Measurements from ENCODE around the gene PELI1.
"Not testable (repeated sequence)": the region's sequence is repeated elsewhere in the genome, so short reads cannot be mapped to it uniquely, and the experiment has no call there.

Gene PELI1

DNA sequence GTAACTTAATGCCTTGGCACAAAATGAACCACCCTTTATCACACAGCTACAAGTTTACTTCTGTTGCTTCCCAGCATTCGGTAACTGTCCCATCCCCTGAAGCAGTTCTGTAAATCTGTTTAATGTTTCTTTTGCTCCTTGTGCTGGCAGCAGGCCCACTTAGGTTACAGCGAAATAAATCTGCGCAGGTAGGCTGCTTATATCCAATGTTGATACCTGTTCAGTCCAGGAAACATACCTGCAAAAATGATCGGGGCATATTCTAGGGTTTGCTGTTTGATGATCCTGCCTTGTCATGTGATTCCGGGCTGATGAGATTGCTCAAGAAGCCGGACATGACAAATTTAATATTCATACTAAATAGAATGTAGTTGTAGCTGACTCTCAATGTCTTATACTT lies 23.3 kb downstream of the PELI1 start:
- no peak for DNase-seq

DNA sequence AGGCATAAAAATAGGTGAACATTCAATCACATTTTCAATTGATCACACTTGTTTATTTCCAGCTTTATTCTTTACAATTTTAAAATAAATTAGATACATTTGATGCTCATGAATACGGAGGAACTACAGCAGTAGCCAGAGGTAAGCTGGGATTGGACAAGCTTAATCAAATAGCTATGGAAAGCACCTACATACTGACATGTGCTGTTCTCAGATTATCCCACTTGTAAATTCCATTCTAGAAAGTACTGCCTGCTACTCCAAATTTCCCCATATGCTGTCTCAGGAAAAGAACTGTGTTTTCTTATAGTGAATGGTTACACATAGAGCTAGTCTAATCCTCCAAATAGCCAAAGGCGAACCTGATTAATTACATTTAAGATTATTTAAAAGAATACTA lies 24.2 kb downstream of the PELI1 start:
- no peak for DNase-seq

DNA sequence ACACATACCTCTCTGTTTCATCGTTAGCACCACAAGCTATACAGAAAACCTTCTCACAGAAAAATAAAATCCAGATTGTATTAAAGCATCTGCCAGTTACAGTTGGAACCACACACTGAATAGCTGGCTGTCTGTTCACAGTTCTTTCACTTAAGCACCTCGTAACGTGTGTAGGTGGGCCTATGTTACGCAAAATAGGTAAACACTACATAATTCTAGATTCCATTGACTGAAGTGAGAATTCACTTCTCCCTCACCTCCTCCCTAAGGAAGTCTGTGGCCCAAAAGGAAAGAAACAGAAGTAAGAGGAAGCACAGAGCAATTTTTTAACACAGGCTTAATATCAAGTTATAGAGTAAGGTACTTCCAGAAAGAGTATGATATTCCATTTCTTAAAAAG lies 24.9 kb downstream of the PELI1 start:
- DNase-seq = no peak

DNA sequence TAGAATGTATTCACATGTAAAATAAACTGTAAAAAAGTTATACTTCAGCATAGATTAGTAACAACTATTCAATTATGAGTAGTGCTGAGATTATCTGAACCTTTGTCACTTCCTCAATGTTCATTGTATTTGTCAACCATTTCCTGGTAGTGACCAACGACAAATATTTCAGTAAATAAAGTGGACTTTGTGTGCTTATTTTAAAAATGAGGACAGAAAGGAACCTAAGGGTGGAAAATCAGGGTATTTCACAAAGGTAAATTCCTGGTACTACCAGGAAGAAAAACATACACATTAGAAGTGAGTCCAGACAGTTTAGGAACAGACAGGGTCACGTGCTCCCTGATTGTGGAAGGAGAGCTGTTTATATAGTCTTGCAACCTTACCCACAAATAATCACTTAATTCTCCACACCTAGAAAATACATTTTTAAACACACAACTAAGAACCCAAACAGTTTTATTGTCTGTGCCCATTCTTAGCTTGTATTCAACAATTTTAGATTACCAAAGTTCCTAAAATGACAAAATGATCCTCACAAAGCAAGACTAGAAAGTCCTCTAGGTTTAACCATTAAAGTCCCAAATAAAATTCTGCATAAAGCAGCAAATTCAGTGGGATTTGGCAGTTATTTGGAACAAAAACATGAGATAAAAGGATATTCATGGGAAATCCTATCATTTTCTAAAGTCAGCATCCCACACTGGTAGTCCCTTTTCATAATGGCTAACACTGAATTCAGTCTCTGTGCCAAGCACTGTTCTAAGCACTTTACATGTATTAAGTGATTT lies 28.2 kb downstream of the PELI1 start:
- DNase-seq = no peak

DNA sequence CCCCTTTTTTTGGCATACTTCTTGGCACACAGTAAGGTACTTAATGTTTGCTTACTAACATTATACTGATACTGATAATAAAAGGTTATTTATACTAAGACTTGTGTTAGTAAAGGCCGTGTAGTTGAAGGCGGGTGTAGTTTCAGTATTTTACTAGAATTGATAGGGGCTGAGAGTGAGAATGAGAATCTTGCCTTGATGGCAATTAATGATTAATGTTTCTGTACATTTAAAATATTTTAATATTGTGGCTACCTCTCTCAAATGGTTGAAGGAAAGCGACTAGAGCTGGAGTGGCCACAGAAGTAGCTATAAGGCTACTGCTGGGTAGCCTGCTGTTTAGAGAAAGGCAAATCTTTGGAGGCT lies 29.3 kb downstream of the PELI1 start:
- DNase-seq = no peak

DNA sequence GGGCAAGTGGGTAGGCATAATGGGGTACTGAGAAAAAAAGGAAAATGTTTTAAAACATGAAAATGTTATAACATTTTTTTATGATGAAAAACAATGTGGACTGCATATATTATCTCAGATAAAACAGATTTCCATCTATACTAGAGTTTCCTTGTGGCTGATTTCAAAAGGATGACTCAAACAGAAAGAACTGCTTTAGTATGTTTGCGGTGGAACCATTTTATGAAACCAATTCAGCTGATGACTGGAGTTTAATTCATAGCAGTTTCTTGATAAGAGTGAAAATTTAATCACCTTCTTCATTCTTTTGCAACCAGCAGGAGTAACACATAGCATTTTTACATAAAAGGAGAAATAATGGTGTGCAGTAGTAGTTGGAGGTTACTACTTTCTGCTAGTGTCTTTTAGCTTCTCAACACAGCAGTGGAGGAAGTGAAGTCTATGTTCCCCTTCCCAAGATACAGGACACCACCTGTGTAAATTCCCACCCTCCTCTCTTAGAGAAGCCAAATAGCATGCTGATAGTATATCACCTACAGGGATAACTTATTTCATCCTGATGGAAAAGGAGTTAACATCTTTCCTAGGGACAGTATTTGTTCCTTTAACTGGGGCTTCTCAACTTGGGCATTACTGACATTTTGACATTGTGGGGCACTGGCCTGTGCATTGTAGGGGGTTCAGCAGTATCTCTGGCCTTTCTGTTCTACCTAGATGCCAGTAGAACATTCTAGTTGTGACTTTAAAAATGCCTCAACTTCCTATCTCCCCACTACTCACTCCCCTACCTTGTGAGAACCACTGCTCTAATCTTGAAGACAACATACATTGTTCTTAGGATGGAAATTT lies 29.9 kb downstream of the PELI1 start:
- DNase-seq = no peak

DNA sequence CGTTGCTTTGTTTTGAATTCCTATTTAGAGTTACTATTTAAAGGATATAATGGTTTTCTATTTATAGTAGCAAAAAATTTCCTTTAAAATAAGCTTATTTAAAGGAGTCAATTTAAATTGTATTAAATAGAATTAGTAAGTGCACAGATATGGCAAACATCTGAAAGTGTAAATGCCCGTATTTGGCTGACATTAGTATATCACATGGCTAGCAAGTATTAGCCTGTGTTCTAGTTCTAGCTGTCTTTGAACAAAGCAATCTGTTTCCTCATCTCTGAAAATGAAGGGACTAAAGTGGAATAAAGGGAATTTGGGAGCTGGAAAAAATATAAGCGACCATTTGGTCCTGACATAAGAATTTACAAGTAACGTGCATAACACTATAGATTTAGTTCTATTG lies 32.2 kb downstream of the PELI1 start:
- no peak for DNase-seq

DNA sequence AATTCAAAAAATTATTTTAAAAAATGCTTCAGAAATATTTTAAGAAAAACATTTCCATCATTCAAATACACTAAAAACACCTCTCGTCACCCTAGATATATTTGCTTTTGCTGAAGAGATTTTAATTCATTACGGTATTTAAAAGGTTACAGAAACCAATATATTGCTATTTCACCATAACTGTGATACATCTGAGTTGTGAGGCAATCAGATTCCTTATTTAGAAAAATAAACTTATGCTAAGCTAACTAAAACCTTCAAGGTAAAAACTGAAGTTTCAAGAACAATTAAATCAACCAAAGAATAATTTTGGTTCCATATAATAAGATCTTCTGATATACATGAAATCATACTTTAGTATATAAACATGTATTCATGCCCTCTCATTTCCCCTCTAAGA lies 32.8 kb downstream of the PELI1 start:
- DNase-seq = no peak

DNA sequence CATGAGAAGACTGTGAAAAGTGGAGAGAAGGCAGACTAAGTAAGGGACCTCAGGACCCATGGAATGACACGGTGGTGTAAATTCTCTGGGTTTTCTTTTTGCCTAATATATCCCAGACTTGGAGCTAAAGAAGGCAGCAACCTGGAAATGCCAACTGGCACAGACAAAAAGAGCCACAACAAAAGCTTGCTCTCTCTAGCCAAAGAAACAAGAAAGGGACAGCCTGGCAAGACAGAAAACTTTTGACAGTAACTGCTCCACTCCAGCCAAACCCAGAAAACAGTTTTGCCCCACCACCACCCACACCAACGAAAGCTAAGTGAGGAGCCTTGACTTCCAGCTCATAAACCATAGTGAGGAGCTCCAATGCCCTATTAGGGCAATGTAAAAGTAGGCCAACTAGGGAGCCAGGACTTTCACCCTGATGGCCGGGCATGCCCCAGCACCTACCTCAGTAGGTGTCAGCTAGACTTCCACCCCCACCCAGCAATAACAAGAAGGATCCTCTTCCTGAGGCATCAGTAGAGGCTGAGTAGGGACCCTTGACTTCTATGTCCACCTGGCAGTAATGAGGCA lies 35.5 kb downstream of the PELI1 start:
- no peak for DNase-seq

DNA sequence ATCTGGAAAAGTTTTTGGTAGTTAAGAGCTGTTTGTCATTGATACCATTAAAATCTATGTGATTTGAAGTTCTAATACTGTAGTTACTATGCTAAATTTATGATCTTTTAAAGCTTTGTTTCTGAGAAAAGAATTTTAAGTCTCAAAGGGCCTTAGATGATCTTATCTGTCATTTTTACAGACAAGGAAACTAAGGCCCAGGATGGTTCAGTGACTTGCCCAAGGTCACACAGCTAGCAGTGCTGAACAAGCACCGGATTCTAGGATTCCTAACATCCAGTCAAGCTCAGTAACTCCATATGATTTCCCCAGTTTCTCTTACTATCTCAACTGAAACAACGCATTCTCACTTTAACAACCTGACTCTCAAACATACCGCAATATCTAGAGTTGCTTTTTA lies 37.7 kb downstream of the PELI1 start:
- DNase-seq = no peak

DNA sequence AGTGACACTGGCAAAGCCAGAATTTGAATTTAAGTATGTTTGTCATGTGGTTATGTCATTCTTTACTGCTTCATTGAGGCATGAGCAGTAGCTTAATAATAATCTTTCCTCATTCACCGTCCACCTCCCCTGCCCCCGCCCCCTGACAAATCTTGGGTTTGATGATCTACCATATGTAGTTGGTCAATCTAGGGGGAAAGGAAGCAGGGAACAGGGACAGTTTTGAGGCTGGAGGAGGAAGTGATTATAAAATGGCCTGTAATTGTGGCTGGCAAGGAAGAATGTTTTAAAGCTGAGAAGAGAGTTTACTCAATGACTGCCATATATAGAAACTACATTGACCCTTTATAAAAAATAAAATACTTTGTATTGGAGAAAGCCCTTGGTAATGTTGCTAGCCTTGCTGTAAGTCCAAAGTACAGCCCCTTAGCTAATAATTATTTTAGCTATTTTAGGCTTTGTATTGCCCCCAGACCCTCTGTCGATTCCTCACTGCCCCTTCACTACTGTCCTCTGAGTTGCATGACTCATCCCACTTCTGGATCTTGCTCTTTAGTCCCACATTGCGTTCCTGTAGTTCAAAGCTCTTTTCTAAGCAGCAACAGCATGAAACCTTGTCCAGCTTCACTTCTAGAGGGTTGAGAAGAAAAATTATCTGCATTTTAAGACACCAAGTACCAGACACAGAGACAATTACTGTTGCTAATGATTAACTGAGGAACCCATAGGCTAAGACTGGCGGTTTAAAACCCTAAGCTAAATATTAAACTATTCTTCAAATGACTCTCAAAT lies 38.4 kb downstream of the PELI1 start:
- no peak for DNase-seq

DNA sequence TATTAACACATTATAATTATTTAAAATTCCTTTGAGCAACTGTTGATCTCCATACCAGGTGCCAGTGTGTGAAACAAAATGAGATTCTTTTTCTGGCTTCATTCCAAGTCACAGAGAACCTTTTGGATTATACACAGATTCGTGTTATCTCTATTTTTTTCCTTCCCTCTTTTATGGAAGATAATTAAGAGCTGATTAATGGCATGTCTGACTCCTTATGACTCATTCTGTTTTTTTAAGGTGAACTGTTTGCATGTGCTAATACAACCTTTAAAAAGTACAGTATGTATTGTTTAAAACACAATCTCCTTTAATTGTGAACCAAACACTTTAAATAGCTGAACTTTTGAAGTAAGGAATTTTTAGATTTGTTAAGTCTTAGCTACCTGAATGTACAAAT lies 39.3 kb downstream of the PELI1 start:
- DNase-seq = peak; percentile 93

DNA sequence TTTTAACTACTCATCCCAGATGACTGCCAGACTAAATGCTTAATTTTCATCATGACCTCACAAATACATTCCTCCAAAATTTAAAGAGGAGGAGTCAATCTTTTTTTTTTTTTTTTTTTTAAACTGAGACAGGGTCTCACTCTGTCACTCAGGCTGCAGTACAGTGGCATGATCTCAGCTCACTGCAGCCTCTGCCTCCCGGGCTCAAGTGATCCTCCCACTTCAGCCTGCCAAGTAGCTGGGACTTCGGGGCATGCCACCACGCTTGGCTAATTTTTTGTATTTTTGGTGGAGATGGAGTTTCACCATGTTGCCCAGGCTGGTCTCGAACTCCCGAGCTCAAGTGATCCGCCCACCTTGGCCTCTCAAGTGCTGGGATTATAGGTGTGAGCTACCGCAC lies 41.5 kb downstream of the PELI1 start:
- DNase-seq = not testable (repeated sequence)

DNA sequence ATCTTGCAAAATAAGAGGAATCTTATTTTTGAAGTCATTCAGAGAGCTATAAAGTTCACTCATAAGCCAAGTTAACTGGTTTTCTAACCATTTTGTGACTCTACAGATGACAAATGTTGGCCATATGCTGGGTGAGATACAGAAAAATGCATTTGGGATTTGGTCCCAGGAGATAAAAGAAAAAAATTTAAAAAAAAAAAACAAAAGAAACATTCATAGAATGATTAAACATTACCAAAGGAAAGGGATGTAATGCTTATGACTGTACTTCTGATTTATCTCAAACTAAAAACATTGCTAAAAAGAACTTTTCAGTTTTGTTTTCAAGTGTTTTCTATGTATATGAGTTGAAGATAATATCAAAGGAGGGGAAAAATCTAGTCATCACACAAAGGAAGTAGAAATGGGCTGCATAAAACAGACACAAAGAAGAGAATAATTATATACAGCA lies 43.1 kb downstream of the PELI1 start:
- DNase-seq = no peak

DNA sequence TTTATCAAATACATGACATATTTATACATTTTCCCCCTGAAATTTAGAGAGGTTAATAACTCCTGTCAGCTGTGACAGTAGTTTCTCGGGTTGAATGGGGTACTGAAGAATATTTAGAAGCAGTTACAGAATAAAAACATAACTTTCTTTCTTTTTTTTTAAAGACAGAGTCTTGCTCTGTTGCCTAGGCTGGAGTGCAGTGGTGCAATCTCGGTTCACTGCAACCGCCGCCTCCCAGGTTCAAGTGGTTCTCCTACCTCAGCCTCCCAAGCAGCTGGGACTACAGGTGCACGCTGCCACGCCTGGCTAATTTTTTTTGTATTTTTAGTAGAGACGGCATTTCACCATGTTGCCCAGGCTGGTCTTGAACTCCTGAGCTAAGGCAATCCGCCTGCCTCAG lies 43.6 kb downstream of the PELI1 start:
- not testable (repeated sequence) for DNase-seq

DNA sequence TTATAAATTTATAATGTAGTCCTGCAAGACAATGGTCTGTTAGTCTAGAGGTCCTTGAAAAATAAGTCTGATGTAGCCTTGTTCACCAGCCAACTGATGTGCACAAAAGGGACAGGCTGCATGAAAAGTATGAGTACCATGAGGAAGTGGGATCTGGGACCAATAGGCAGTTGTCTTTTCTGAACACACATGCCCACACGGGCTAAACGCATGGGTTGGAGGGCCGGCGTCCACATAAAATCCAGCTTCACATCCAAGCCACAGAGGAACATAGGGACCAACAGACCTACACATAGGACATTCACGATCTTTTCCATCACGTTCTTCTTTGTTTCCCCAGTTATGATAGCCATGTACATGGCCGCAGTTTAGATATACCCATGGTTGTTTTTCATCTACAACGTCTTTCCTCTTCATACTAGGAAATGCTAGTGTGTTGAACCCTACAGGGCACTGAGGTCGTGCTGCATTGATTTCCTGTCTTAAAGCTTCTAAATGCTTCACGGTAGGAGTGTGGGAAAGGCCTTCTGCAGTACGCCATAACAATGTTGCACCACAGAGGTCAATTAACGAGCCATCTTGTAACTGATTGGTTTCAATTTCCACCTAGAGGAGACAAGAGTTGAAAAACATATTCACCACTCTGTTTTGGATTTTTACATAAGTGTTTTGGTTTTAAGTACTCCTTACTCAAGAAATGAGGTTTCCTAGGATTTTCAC lies 49.4 kb downstream of the PELI1 start:
- no peak for DNase-seq

DNA sequence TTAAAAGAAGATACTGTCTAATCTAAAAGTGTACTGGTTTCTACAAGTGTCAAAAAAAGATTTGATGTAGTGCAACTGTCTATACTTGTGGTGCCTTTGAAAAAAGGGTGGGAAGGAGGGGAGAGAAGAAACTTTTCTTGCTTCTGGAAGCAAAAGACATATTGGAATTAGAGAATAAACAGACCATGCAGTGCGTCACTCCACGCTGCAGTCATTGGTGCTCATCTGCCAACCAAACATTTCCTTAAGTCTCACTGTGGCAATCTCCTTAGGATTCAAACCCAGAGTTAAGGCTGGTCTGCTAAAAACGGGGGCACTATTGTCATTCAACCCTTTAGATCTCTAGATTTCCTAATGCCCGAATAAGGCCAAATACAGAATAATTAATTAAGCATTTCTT lies 50.9 kb downstream of the PELI1 start:
- DNase-seq = no peak

DNA sequence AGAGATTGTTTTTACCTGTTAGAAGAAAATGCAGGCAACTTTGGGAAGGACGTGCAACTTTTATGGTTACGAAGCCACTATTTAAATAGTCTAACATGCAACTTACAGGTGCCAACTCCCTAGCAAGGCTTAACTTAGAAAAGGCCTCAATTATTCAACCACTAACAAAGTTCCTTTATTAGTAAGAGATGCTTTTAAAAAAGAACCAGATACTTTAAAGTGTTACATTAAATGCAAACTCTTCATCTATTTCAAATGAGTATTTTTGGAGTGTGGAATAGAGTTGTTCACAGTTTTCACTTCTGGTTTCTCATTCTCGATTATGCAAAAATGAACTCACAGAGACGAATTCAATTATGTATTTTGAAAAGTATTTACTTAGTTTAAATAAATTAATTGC lies 51.7 kb downstream of the PELI1 start:
- DNase-seq = no peak

DNA sequence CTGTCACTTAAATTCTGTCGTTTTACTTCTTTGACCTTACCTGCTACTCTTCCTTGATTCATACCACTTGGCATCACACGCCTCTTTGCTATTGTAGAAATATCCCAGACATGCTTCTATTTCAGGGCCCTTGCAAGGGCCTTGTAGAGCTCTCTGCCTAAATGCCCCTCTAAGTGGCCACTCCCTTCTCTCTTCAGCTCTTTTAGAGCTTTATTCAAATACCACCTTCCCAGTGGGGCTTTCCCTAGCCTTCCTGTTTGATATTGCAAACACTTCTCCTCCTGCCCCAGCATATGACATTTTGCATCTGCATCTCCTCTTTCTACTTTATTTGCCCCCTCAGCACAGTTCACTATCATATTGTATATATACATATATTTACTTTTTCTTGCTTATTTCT lies 54.0 kb downstream of the PELI1 start:
- no peak for DNase-seq

DNA sequence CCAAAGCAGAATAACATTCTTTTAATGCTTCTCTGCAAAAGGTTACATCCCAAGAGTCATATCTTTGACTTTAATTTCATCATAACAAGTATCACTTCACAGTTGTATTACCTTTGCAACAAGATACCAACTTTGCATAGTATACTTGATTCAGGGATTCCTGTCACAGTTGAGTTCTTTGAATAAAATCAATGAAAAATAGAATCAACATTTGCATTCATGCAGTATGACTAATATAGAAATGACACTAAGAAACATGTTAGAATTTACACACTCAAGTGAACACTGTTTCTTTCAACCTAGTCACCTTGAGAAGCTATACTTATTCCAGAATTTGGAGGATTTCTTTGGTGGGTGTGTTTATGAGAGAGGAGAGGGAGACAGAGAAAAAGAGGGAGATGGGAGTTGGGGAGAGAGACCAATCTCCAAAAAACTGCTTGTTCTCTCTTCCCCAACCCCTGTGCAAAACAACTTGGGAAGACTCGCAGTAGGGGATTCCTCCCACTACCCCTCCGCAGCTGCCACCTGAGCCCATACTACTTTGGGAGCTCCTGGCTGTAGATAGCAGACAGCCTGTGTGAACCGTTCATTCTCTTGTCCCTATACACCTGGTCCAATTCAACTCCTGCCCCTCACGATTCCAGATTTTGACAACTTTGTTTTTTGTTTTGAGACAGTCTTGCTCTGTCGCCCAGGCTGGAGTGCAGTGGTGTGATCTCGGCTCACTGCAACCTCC lies 57.7 kb downstream of the PELI1 start:
- no peak for DNase-seq

DNA sequence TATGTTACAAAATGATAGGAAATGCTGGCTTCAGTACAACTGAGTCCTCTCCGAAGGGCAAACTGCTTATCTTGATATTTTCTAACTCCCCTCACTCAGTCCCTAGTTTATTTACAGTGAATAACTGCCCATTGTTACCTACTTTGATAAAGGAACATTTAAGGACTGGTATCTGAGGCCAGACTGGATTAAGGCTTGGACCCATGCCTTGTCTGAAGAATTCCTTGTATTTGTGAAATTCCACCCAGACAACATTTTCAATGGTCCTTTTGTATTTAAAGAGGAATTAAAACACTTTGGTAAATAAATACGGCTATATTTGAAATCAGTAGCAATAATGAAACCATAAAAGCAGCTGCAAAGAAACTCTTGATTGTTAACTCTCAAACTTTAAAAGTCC lies 58.3 kb downstream of the PELI1 start:
- DNase-seq = no peak

DNA sequence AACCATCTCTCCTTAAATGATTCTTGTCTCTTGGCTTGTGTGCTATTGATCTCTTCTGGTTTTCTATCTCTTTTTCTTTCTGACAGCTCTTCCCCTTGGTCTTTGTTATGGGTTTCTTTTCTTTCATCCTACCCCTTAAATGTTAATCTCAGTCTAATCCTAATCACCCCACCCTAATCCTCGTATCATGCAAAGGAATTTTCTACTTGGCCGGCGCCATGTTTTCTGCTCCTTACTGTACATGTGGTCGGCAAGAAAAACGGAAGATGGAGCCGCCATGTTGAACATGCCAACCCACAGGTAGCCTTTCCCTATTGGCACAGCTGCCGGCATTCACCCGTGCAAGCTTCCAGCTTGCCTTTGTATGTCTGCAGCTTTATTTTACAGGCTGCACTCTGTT lies 63.2 kb downstream of the PELI1 start:
- no peak for DNase-seq

All from NCI-H146 (cell line).